K562 (cell line): ENCODE data around the gene USP38. TPM values are rescaled to one million over a fixed set of nuclear protein-coding genes. Genes with fewer than 3 reads are reported as not detected.

Source experiments
- C11orf30 ChIP-seq: fragments of 450-650 bp; IDR thresholded peaks from 2 replicates; pipeline ENCODE4 v1.6.1; 2016; ENCODE audit warnings: low read depth, mild to moderate bottlenecking
- HDAC3 ChIP-seq: fragments of 450-650 bp; IDR thresholded peaks from 2 replicates; pipeline ENCODE4 v1.6.1; 2018; ENCODE audit warnings: borderline replicate concordance, mild to moderate bottlenecking, moderate library complexity; ENCODE audit not compliant: partially characterized antibody
- NCOR1 ChIP-seq: fragments of 450-650 bp; IDR thresholded peaks from 2 replicates; pipeline ENCODE4 v1.6.1; 2016; ENCODE audit warnings: mild to moderate bottlenecking, moderate library complexity
- SMARCE1 ChIP-seq: fragments of 450-650 bp; IDR thresholded peaks from 2 replicates; pipeline ENCODE4 v1.7.1; 2016; ENCODE audit warnings: mild to moderate bottlenecking
- TCF7L2 ChIP-seq: fragments of 150-350 bp; IDR thresholded peaks from 2 replicates; pipeline ENCODE4 v1.6.1; 2016; ENCODE audit warnings: low read depth, mild to moderate bottlenecking, low read length, moderate library complexity
- ZNF143 ChIP-seq: sonication (generic); formaldehyde crosslinking; IDR thresholded peaks from 2 replicates; pipeline ENCODE4 v1.9.0; 2022; ENCODE audit warnings: mild to moderate bottlenecking, missing genetic modification reagents
- ZNF146 ChIP-seq: IDR thresholded peaks from one replicate; pipeline ENCODE4 v1.6.1; 2018; ENCODE audit warnings: missing compliant biosample characterization; ENCODE audit not compliant: unreplicated experiment
- ZNF274 ChIP-seq: IDR thresholded peaks from 2 replicates; pipeline ENCODE4 v1.6.1; 2011; ENCODE audit warnings: low read depth, mild to moderate bottlenecking, low read length, moderate library complexity, borderline replicate concordance
- ZNF316 ChIP-seq: fragments of 450-650 bp; IDR thresholded peaks from 2 replicates; pipeline ENCODE4 v1.6.1; 2016
- polyA plus RNA-seq, 8 experiments: library from polyadenylated mRNA; depleted of rRNA in 4 of 8; stranded (reverse) in 5 of 8; unstranded in 3 of 8; fragments of >200 nt; fragmentation: Nextera tagmentation in 2 of 8; fragmentation: Illumina TruSeq in 1 of 8; extraction: Ambion mirVana in 2 of 8; extraction: Trizol in 1 of 8; gene quantifications; 2 replicates each; pipeline versions ENCODE4 v1.2.1 to v1.2.3, GENCODE V29; 2011 to 2014; ENCODE audit warnings: inconsistent platforms in 1 of 8, missing spikeins in 1 of 8
- total RNA-seq, 7 experiments: library from RNA; depleted of rRNA in 6 of 7; stranded (reverse); fragments of >200 nt in 6 of 7; fragmentation: Illumina TruSeq in 2 of 7; extraction: Trizol in 2 of 7; gene quantifications; 2 replicates each; pipeline versions ENCODE4 v1.2.1 to v1.2.3, GENCODE V29; 2011 to 2021; ENCODE audit warnings: low replicate concordance in 1 of 7
- TF ChIP-seq, protein P1 (sequence below), 2 experiments: fragments of 450-650 bp in 1 of 2; sonication (generic) in 1 of 2; formaldehyde crosslinking in 1 of 2; IDR thresholded peaks; 2 replicates each; pipeline versions ENCODE4 v1.7.1 to v1.9.0; 2016 to 2022; ENCODE audit warnings: inconsistent platforms in 1 of 2, mild to moderate bottlenecking in 1 of 2, missing genetic modification reagents in 1 of 2
- TF ChIP-seq, protein P2 (sequence below): sonication (generic); formaldehyde crosslinking; IDR thresholded peaks from 2 replicates; pipeline ENCODE4 v1.8.1; 2023; ENCODE audit warnings: missing genetic modification reagents, mild to moderate bottlenecking, borderline replicate concordance
- TF ChIP-seq, protein P3 (sequence below): fragments of 250-450 bp; sonication (Bioruptor Pico); IDR thresholded peaks from 2 replicates; pipeline ENCODE4 v1.8.0; 2021; ENCODE audit warnings: borderline replicate concordance, mild to moderate bottlenecking, moderate library complexity; ENCODE audit not compliant: poor library complexity, severe bottlenecking
- TF ChIP-seq, protein P4 (sequence below): fragments of 450-650 bp; formaldehyde crosslinking; IDR thresholded peaks from 2 replicates; pipeline ENCODE4 v1.4.0; 2022; ENCODE audit warnings: mild to moderate bottlenecking, moderate library complexity

The USP38 gene
- total and polyA plus RNA-seq, 9 of the 15 experiments (the other 6 are each of a cell fraction or from before 2014, with no cell fraction given) = 4.2 to 20.6 (median 11.2) TPM

DNA sequence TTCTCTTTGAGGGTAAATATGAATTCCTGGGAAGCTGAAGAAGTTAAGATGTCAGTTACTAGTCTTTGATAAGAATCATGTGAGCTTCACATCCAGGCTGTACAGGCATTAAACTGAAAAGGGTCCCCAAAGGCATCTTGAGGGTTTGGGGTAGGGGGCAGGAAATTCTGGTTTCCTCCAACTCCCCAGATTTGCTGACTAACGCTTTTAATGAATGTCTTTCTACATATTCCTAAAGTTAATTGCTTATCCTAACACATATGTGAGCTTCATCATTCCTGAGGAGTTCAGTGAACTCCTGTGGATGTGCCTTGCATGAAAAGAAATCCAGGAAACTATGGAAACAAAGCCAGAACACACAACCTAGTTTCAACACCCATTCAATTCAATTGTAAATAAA, 78.1 kb downstream of the USP38 start (continued):
- TF ChIP-seq, protein P1, sequence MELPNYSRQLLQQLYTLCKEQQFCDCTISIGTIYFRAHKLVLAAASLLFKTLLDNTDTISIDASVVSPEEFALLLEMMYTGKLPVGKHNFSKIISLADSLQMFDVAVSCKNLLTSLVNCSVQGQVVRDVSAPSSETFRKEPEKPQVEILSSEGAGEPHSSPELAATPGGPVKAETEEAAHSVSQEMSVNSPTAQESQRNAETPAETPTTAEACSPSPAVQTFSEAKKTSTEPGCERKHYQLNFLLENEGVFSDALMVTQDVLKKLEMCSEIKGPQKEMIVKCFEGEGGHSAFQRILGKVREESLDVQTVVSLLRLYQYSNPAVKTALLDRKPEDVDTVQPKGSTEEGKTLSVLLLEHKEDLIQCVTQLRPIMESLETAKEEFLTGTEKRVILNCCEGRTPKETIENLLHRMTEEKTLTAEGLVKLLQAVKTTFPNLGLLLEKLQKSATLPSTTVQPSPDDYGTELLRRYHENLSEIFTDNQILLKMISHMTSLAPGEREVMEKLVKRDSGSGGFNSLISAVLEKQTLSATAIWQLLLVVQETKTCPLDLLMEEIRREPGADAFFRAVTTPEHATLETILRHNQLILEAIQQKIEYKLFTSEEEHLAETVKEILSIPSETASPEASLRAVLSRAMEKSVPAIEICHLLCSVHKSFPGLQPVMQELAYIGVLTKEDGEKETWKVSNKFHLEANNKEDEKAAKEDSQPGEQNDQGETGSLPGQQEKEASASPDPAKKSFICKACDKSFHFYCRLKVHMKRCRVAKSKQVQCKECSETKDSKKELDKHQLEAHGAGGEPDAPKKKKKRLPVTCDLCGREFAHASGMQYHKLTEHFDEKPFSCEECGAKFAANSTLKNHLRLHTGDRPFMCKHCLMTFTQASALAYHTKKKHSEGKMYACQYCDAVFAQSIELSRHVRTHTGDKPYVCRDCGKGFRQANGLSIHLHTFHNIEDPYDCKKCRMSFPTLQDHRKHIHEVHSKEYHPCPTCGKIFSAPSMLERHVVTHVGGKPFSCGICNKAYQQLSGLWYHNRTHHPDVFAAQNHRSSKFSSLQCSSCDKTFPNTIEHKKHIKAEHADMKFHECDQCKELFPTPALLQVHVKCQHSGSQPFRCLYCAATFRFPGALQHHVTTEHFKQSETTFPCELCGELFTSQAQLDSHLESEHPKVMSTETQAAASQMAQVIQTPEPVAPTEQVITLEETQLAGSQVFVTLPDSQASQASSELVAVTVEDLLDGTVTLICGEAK (IDR thresholded peaks at IDR 0.05) = no peak
- TF ChIP-seq, protein P1 (CRISPR knock-in tag; IDR thresholded peaks at IDR 0.05) = no peak
- TF ChIP-seq, protein P2, sequence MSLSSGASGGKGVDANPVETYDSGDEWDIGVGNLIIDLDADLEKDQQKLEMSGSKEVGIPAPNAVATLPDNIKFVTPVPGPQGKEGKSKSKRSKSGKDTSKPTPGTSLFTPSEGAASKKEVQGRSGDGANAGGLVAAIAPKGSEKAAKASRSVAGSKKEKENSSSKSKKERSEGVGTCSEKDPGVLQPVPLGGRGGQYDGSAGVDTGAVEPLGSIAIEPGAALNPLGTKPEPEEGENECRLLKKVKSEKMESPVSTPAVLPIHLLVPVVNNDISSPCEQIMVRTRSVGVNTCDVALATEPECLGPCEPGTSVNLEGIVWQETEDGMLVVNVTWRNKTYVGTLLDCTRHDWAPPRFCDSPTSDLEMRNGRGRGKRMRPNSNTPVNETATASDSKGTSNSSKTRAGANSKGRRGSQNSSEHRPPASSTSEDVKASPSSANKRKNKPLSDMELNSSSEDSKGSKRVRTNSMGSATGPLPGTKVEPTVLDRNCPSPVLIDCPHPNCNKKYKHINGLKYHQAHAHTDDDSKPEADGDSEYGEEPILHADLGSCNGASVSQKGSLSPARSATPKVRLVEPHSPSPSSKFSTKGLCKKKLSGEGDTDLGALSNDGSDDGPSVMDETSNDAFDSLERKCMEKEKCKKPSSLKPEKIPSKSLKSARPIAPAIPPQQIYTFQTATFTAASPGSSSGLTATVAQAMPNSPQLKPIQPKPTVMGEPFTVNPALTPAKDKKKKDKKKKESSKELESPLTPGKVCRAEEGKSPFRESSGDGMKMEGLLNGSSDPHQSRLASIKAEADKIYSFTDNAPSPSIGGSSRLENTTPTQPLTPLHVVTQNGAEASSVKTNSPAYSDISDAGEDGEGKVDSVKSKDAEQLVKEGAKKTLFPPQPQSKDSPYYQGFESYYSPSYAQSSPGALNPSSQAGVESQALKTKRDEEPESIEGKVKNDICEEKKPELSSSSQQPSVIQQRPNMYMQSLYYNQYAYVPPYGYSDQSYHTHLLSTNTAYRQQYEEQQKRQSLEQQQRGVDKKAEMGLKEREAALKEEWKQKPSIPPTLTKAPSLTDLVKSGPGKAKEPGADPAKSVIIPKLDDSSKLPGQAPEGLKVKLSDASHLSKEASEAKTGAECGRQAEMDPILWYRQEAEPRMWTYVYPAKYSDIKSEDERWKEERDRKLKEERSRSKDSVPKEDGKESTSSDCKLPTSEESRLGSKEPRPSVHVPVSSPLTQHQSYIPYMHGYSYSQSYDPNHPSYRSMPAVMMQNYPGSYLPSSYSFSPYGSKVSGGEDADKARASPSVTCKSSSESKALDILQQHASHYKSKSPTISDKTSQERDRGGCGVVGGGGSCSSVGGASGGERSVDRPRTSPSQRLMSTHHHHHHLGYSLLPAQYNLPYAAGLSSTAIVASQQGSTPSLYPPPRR (CRISPR knock-in tag) = no peak
- TF ChIP-seq SMARCE1 (no peak), ZNF274 (no peak), C11orf30 (no peak), ZNF146 (CRISPR knock-in tag) (no peak), NCOR1 (no peak), TCF7L2 (no peak), HDAC3 (no peak), ZNF143 (CRISPR knock-in tag) (no peak), ZNF316 (peak; percentile 64; the same call in 1 of the 2 replicates)
- TF ChIP-seq, protein P3, sequence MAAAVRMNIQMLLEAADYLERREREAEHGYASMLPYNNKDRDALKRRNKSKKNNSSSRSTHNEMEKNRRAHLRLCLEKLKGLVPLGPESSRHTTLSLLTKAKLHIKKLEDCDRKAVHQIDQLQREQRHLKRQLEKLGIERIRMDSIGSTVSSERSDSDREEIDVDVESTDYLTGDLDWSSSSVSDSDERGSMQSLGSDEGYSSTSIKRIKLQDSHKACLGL (CRISPR knock-in tag) = no peak
- TF ChIP-seq, protein P4, sequence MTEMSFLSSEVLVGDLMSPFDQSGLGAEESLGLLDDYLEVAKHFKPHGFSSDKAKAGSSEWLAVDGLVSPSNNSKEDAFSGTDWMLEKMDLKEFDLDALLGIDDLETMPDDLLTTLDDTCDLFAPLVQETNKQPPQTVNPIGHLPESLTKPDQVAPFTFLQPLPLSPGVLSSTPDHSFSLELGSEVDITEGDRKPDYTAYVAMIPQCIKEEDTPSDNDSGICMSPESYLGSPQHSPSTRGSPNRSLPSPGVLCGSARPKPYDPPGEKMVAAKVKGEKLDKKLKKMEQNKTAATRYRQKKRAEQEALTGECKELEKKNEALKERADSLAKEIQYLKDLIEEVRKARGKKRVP (CRISPR knock-in tag) = no peak
